EH (cell line): ENCODE data around the gene ZNF688.
A peak's percentile ranks its signal among the peaks of the same experiment; 100 is the strongest.
"Not testable (repeated sequence)": the region's sequence is repeated elsewhere in the genome, so short reads cannot be mapped to it uniquely, and the experiment has no call there.

Source experiments
- DNase-seq: peaks from one replicate; pipeline ENCODE4 v3.0.0-alpha.2; 2015; ENCODE audit warnings: low read depth

The ZNF688 gene

GRCh38 chr16:30571445-30572322, at the start of gene ZNF688:
Gene ZNF688 (minus strand): TSS chr16:30571714. CDS start chr16:30571629, 85 bp downstream.
- DNase-seq = peak; percentile 99

DNA sequence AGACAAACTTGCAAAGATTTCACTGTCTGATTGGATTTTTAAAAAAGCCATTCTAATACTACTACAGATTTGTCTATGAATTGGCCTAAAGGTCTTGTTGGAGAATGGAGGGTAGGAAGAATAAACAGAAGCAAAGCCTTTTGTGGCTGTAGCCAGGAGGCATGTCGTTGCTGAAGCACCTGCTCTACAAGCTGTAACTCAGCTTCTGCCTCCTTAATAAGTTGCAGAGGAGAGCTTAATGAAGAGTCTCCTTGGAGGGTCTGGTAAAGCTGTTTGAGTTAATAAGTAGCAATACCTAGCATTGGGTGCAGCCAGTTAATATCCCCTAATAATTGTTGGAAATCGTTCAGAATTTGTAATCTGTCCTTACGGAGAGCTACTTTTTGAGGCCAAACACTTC, 48.7 kb upstream of the ZNF688 start:
- DNase-seq = no peak

GRCh38 chr16:30619638-30620037, 48.1 kb upstream of the ZNF688 start:
- DNase-seq = no peak

DNA sequence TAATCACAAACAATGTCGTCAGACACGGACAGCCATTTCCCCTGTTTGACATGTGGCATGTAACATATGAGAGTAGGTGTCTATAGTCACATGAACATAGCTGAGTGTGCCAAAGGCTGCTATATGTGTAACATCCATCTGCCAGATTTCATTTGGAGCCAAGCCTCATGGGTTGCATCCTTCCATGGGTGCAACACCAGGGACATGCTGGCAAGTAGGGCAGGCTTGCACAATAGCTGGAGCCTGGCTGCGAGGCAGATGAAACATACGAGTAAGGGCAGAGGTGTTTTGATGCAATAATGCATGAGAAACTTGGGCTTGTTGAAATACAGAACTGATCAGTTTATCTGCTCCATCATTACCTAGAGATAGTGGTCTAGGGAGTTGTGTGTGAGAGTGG, 47.7 kb upstream of the ZNF688 start:
- no peak for DNase-seq

DNA sequence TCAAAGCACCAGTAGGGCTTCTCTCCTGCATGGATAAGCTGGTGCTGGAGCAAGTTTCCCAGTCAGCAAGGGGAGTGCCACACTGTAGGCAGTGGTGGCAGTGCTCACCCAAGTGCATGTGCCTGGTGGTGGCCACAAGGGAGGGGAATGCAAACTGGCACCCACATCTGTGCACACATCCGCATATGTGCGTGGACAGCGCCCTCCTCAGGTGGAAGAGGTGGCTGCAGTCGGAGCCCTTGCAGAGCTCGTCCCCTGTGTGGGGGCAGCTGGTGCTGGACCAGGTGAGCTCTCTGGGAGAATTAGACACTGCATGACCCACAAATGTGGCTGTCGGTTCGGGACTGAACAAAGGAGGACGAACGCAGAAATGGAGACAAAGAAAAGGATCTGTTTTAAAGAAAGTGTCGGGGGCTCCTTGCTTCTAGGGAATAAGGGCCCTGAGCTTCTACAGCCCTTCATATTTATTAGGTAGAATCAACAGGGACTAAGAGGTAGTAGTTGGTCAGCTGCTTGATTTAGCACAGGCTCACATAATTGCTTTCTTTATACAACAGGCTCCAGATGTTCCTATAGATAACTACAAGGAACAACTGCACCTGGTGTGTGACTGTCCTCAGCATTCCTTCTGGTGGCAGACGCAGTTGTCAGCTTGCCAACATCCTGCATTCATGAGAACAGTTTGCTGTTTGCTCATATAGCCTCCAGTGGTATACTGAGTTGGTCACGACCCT, 44.0 kb upstream of the ZNF688 start:
- peak; percentile 36 for DNase-seq

DNA sequence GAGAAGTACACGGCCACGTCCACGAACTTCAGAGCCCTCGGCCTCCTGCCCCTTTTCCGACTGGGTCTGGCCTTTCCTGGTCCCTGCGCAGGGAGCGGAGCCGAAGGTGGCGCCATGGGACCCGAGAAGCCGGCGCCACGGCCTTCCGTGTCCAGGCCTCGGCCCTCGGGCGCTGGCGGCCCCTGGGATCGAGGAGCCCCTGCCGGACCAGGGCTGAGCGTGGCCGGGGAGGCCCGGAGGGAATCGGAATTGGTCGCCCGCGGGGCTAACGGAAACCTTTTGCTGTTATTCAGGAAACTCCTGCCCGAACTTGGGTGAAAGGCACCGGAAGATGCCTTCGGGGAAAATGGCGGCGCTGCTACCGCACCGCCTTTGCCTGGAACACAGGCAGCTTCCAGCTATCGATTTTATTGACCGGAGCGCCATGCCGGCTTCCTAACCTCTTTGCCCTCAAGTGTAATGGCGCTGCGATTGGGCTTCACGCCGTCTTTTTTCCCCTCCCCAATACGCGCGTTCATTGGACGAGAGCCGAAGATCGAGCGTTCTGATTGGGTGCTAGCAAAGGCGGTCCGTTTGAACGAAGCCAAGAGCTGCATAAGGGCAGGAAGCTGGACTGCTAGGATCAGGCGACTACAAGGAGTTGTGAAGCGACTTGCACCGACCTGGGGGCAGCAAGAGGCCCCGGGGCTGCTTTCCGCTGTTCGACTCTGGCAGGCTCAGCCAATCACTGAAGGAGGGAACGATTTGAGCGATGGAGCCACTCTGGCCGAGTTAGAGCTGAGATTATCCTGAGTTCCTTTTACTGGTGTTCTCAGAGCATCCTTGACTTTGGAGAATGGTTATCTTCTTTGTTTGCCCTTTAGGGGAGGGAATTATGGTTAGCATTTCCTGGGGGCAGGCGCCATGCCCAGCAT, 38.7 kb upstream of the ZNF688 start, which contains the start of gene ZNF689:
TSS of gene ZNF689 (minus strand) at position 464 of the 914 bp plus-strand sequence. CDS start at position 116, 348 bp downstream.
- DNase-seq = peak; percentile 96

DNA sequence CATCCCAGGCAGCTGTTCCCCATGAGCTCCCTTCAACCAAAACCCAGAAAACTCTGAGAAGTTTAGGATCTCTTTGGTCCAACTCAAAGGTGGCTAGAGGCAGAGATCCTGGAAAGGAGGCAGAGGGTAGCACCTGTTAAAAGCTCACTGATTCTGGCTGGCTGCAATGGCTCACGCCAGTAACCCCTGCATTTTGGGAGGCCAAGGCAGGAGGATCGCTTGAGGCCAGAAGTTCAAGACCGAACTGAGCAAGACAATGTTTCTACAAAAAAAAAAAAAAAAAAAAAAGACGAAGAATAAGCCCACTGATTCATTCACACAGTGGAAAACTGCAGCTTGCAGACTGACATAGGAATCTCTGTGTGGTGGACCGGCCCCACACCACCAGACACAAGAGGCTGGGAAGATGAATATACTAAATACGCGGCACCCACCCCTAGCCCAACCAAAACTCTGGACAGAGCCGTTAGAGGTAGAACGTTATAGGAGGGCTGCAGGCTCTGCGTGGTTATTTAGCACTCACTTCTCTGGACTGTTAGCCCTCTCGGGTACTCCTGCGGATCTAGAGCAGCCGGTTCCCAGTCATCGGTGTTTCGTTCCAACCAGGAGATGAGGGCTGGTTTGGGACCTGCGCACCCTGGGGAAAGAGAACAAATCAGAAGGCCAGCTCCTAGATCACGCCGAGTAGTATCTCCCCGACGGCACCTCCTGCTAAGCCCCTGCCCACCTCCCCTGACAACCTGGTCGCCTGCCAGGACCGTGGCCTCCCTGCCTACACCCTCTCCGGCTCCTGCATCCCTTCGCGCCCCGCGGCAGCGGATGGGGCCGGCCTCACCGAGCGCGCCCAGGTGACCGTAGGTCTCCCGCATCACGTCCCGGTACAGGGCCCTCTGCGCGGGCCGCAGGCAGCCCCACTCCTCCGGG, 37.8 kb upstream of the ZNF688 start:
- DNase-seq = peak; percentile 51

DNA sequence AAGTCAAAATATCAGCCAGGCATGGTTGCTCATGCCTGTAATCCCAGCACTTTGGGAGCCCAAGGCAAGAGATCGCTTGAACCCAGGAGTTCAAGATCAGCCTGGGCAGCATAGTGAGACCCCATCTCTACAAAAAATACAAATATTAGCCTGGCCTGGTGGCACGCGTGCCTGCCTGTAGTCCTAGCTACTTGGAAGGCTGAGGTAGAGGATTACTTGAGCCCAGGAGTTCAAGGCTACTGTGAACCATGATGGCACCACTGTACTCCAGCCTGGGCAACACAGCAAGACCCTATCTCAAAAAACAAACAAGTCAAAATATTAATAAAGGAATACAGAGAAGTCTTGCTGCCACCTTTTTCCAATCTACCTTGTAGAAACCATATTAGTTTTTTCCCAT, 34.5 kb upstream of the ZNF688 start:
- DNase-seq = no peak

DNA sequence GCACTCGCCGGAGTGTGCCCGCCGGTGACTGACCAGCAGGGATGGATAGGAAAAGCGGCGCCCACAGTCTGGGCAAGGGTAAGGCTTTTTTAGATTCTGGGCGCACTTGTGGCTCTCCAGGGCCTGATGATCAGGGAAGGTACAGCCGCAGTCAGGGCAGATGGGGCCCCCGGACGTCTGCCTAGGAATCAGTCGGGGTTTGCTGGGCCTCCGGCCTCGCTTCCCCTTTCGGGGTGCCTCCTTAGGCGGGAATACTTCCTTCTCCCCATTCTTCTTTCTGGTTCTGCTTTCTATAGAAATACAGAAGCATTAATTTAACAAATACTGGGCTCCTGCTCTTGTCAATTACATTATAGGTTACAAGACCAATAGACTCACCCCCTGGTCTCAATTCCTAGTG, 33.6 kb upstream of the ZNF688 start:
- DNase-seq = no peak

- no peak for DNase-seq
Observed at GRCh38 chr16:30604316-30604947, 32.9 kb upstream of the ZNF688 start.

DNA sequence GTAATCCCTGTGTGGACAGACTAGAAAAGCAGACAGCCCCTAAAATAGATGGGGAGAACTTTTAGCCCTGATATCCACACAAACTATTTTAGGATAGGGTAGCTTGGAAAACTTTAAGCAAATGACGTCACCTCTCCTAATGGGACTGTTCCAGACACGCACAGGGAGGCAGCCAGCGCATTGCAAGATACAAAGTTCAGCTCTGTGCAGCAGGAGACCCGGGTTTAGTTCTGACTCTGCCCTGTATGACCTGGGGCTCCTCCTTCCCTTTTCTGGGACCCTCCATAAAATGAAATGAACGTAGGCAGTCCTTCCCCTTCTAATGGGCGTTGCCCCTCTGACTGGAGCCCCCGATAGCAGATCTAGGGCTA, 32.4 kb upstream of the ZNF688 start:
- peak; percentile 10 for DNase-seq

- DNase-seq = no peak
Observed at GRCh38 chr16:30602616-30603277, 31.2 kb upstream of the ZNF688 start.

- no peak for DNase-seq
Observed at GRCh38 chr16:30601966-30602365, 30.5 kb upstream of the ZNF688 start.

DNA sequence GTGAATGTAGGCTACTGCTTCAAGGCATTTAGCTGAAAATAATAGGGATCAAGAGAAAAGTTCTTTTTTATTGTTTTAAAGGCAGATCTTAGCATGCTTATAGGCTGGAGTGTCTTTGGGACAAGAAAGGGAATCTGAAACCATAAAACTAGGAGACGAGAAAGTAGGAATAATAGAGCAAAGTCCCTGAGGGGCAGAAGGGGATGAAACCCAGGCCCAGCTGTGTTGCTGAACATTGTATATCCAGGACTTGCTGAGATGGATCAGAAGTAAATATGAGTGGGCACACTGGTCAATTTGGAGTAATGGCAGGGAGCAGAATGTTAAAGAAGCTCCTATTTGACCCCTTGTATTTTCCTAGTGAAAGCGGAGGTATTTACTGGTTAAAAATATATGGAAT, 29.4 kb upstream of the ZNF688 start:
- DNase-seq = no peak

DNA sequence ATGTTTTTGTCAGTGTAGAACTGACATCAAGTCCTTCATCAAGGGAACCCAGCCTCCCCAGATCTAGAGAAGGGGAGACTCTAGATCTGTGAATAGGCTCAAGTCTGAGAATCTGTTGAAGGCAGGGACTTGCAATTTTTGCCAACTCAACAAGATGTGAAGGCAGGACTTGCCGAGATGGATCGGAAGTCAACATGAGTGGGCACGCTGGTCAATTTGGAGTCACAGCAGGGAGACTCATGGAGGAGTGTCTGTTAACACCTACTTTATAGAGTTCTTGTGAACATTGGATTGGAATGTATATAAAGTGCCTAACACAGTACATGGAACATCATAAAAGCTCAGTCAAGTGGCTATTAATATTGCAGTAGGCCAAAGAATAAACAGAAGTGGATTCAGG, 28.7 kb upstream of the ZNF688 start:
- no peak for DNase-seq

- no peak for DNase-seq
Observed at GRCh38 chr16:30592871-30593270, 21.4 kb upstream of the ZNF688 start.

GRCh38 chr16:30590869-30591268, 19.4 kb upstream of the ZNF688 start:
- DNase-seq = not testable (repeated sequence)

DNA sequence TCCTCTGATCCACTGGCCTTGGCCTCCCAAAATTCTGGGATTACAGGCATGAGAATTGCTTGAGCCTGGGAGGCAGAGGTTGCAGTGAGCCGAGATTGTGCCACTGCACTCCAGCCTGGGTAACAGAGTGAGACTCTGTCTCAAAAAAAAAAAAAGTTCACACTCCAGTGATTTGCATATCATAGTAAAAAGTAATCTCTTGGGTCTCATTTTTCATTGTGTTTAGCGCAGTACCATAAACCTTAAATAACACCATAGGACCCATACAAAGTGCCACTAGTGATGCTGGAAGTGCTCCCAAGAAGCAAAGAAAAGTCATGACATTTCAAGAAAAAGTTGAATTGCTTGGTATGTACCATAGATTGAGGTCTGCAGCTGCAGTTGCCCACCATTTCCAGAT, 18.1 kb upstream of the ZNF688 start:
- DNase-seq = not testable (repeated sequence)

- no peak for DNase-seq
Observed at GRCh38 chr16:30588651-30589050, 17.1 kb upstream of the ZNF688 start.
